Activated T-helper 2 cell treated with anti-CD3 and anti-CD28 coated beads, Interferon-gamma antibody, Interleukin-2, Interleukin-4, amounts not matched to agents 10 μg/mL and 5 μg/mL and 100 μg/mL, durations not matched to agents 14 hours and 24 hours and 36 hours (primary cell): Measurements from ENCODE around the gene SYCE1L. TPM values are rescaled to one million over a fixed set of nuclear protein-coding genes. Genes with fewer than 3 reads are reported as not detected.
"Not testable (repeated sequence)": the region's sequence is repeated elsewhere in the genome, so short reads cannot be mapped to it uniquely, and the experiment has no call there.

Source experiments
- DNase-seq: peaks from one replicate; pipeline ENCODE4 v3.0.0; 2021; ENCODE audit warnings: low spot score
- H3K27ac Mint-ChIP-seq: one replicate; pipeline ENCODE4 v1.8.0; 2021; ENCODE audit warnings: mixed read lengths
- H3K27me3 Mint-ChIP-seq: one replicate; pipeline ENCODE4 v1.8.0; 2021; ENCODE audit warnings: low read depth, mixed read lengths
- H3K36me3 Mint-ChIP-seq: one replicate; pipeline ENCODE4 v1.8.0; 2021; ENCODE audit warnings: low read depth, mixed read lengths
- H3K4me1 Mint-ChIP-seq: one replicate; pipeline ENCODE4 v1.8.0; 2021; ENCODE audit warnings: low read depth, mixed read lengths
- H3K4me3 Mint-ChIP-seq: one replicate; pipeline ENCODE4 v1.8.0; 2021; ENCODE audit warnings: low read depth, mild to moderate bottlenecking, moderate library complexity, mixed read lengths
- H3K9me3 Mint-ChIP-seq: one replicate; pipeline ENCODE4 v1.8.0; 2021; ENCODE audit warnings: mixed read lengths
- intact Hi-C: fragments of 100-400 bp; cut with micrococcal nuclease; formaldehyde crosslinking; loops from one replicate; pipeline ENCODE4 v1.15.1; 2023
- total RNA-seq: library from RNA; stranded (reverse); gene quantifications from 2 replicates; pipeline ENCODE4 v1.2.3, GENCODE V29; 2022

SYCE1L gene
- total RNA-seq, 1 donor from 2014 or later = 6.2 TPM

- DNase-seq = no peak
- intact Hi-C loops = no loop called here
- no peaks in the 10 kb centered on the region for H3K9me3 Mint-ChIP-seq
- no peak overlapping the region for H3K27ac Mint-ChIP-seq
- H3K27me3 Mint-ChIP-seq = peaks cover 8% of the 10 kb centered on the region
- H3K4me3 Mint-ChIP-seq = no peak overlapping the region
- peaks cover 8% of the 10 kb centered on the region for H3K4me1 Mint-ChIP-seq
- H3K36me3 Mint-ChIP-seq = no peaks in the 10 kb centered on the region
These were observed 35.4 kb downstream of the SYCE1L start for GRCh38 chr16:77234611-77235010.

GRCh38 chr16:77236063-77236511, 36.9 kb downstream of the SYCE1L start:
- H3K27me3 Mint-ChIP-seq = peaks cover 8% of the 10 kb centered on the region

GRCh38 chr16:77238593-77238992, 39.4 kb downstream of the SYCE1L start:
- H3K36me3 Mint-ChIP-seq = no peaks in the 10 kb centered on the region
- peaks cover 8% of the 10 kb centered on the region for H3K27me3 Mint-ChIP-seq
- H3K4me1 Mint-ChIP-seq = peaks cover 8% of the 10 kb centered on the region
- no peak overlapping the region for H3K4me3 Mint-ChIP-seq
- DNase-seq = no peak
- H3K9me3 Mint-ChIP-seq = no peaks in the 10 kb centered on the region
- intact Hi-C loops = no loop called here
- H3K27ac Mint-ChIP-seq = no peak overlapping the region

More at GRCh38 chr16:77236063-77236511, 36.9 kb downstream of the SYCE1L start:
- Mint-ChIP-seq H3K27ac (no peak overlapping the region), H3K9me3 (no peaks in the 10 kb centered on the region), H3K36me3 (no peaks in the 10 kb centered on the region), H3K4me3 (peak overlapping the region; percentile 3), H3K4me1 (peaks cover 8% of the 10 kb centered on the region)
- intact Hi-C loops = loop anchor here (1.0 kb wide), 2 partner anchors 140 to 348 kb away; no protein-coding TSS in a partner anchor
- DNase-seq = peak; percentile 78

GRCh38 chr16:77242471-77242870, 43.3 kb downstream of the SYCE1L start:
- H3K4me1 Mint-ChIP-seq, H3K9me3 Mint-ChIP-seq, H3K4me3 Mint-ChIP-seq, intact Hi-C loops, H3K27me3 Mint-ChIP-seq, DNase-seq, H3K36me3 Mint-ChIP-seq, H3K27ac Mint-ChIP-seq: not testable (repeated sequence)

GRCh38 chr16:77246150-77246549, 46.9 kb downstream of the SYCE1L start:
- Mint-ChIP-seq H3K9me3 (no peaks in the 10 kb centered on the region), H3K27me3 (no peaks in the 10 kb centered on the region), H3K4me3 (no peak overlapping the region), H3K36me3 (no peaks in the 10 kb centered on the region), H3K27ac (no peak overlapping the region), H3K4me1 (no peaks in the 10 kb centered on the region)
- intact Hi-C loops = no loop called here
- no peak for DNase-seq

GRCh38 chr16:77250400-77250799, 51.2 kb downstream of the SYCE1L start:
- no peaks in the 10 kb centered on the region for H3K4me1 Mint-ChIP-seq
- no peak overlapping the region for H3K27ac Mint-ChIP-seq

More at GRCh38 chr16:77250400-77250799, 51.2 kb downstream of the SYCE1L start:
- H3K4me3 Mint-ChIP-seq = no peak overlapping the region
- intact Hi-C loops = no loop called here
- no peaks in the 10 kb centered on the region for H3K36me3 Mint-ChIP-seq
- DNase-seq = no peak
- no peaks in the 10 kb centered on the region for H3K9me3 Mint-ChIP-seq
- H3K27me3 Mint-ChIP-seq = peaks cover 1% of the 10 kb centered on the region

Other genes starting within 250 kb of the SYCE1L start
- 69.2 and 69.6 TPM in 2 replicates for gene MON1B, start 8.2 kb upstream of the SYCE1L start, total RNA-seq
- not detected in 2 replicates for gene ADAMTS18, start 235.6 kb downstream of the SYCE1L start, total RNA-seq